Memory B cell (primary cell): ENCODE results near the gene TMEM231.
"Not testable (repeated sequence)": the region's sequence is repeated elsewhere in the genome, so short reads cannot be mapped to it uniquely, and the experiment has no call there.

Source experiments
- ATAC-seq: fragments of 150-1000 bp; cut with Tn5 transposase; 2 replicates; pipeline ENCODE4 v1.10.0; 2021; ENCODE audit warnings: low read depth, mild to moderate bottlenecking, moderate library complexity
- DNase-seq, 2 donors: peaks; one replicate each; pipeline ENCODE4 v3.0.0; 2022; ENCODE audit warnings: low spot score in 2 of 2
- H3K27ac Mint-ChIP-seq: one replicate; pipeline ENCODE4 v1.8.0; 2022; ENCODE audit warnings: mild to moderate bottlenecking, moderate library complexity, mixed read lengths
- H3K27me3 Mint-ChIP-seq: one replicate; pipeline ENCODE4 v1.8.0; 2022; ENCODE audit warnings: mixed read lengths
- H3K36me3 Mint-ChIP-seq: one replicate; pipeline ENCODE4 v1.8.0; 2022; ENCODE audit warnings: mild to moderate bottlenecking, mixed read lengths
- H3K4me1 Mint-ChIP-seq: one replicate; pipeline ENCODE4 v1.8.0; 2022; ENCODE audit warnings: mixed read lengths
- H3K4me3 Mint-ChIP-seq: one replicate; pipeline ENCODE4 v1.8.0; 2022; ENCODE audit warnings: mild to moderate bottlenecking, moderate library complexity, mixed read lengths
- H3K9me3 Mint-ChIP-seq: one replicate; pipeline ENCODE4 v1.8.0; 2022; ENCODE audit warnings: mixed read lengths

The TMEM231 gene

GRCh38 chr16:75555213-75555706 lies 792 bp downstream of the TMEM231 start:
- H3K9me3 Mint-ChIP-seq, result no peaks in the 10 kb centered on the region
- H3K27me3 Mint-ChIP-seq, result no peaks in the 10 kb centered on the region
- DNase-seq, result no peak
- no peak for ATAC-seq
- H3K36me3 Mint-ChIP-seq, result no peaks in the 10 kb centered on the region
- H3K4me1 Mint-ChIP-seq, result peaks cover 6% of the 10 kb centered on the region
- H3K4me3 Mint-ChIP-seq, result peak overlapping the region; percentile 97
- H3K27ac Mint-ChIP-seq, result peak overlapping the region; percentile 96

GRCh38 chr16:75552951-75553350 lies 3.1 kb downstream of the TMEM231 start:
- Mint-ChIP-seq H3K9me3 (no peaks in the 10 kb centered on the region), H3K27me3 (no peaks in the 10 kb centered on the region), H3K4me1 (peaks cover 9% of the 10 kb centered on the region), H3K4me3 (no peak overlapping the region), H3K27ac (no peak overlapping the region), H3K36me3 (no peaks in the 10 kb centered on the region)
- no peak for ATAC-seq
- no peak for DNase-seq

- Mint-ChIP-seq H3K27ac (no peak overlapping the region), H3K4me3 (no peak overlapping the region), H3K27me3 (no peaks in the 10 kb centered on the region), H3K36me3 (no peaks in the 10 kb centered on the region), H3K9me3 (no peaks in the 10 kb centered on the region), H3K4me1 (peaks cover 3% of the 10 kb centered on the region)
- DNase-seq (peak; percentile 19 to 38), ATAC-seq (peak; percentile 91)
Measured at GRCh38 chr16:75550211-75550662, 5.8 kb downstream of the TMEM231 start.

GRCh38 chr16:75548456-75548855 lies 7.6 kb downstream of the TMEM231 start:
- H3K4me3 Mint-ChIP-seq, H3K4me1 Mint-ChIP-seq, H3K36me3 Mint-ChIP-seq, H3K9me3 Mint-ChIP-seq, DNase-seq, ATAC-seq, H3K27ac Mint-ChIP-seq, H3K27me3 Mint-ChIP-seq: not testable (repeated sequence)

- Mint-ChIP-seq H3K27ac (no peak overlapping the region), H3K27me3 (no peaks in the 10 kb centered on the region), H3K4me1 (peaks cover 3% of the 10 kb centered on the region), H3K36me3 (no peaks in the 10 kb centered on the region), H3K4me3 (no peak overlapping the region), H3K9me3 (no peaks in the 10 kb centered on the region)
- no peak for ATAC-seq
- no peak for DNase-seq
Measured at GRCh38 chr16:75546293-75546692, 9.8 kb downstream of the TMEM231 start.

GRCh38 chr16:75545879-75546278 lies 10.2 kb downstream of the TMEM231 start:
- not testable (repeated sequence) for H3K36me3 Mint-ChIP-seq, H3K27ac Mint-ChIP-seq, ATAC-seq, H3K4me3 Mint-ChIP-seq, H3K9me3 Mint-ChIP-seq, H3K4me1 Mint-ChIP-seq, DNase-seq, H3K27me3 Mint-ChIP-seq

GRCh38 chr16:75542462-75542861 lies 13.6 kb downstream of the TMEM231 start:
- not testable (repeated sequence) for H3K4me1 Mint-ChIP-seq, H3K27me3 Mint-ChIP-seq, H3K36me3 Mint-ChIP-seq, H3K27ac Mint-ChIP-seq, H3K9me3 Mint-ChIP-seq, DNase-seq, H3K4me3 Mint-ChIP-seq, ATAC-seq

GRCh38 chr16:75541236-75541635 lies 14.8 kb downstream of the TMEM231 start:
- Mint-ChIP-seq H3K27me3 (no peaks in the 10 kb centered on the region), H3K36me3 (no peaks in the 10 kb centered on the region), H3K4me1 (no peaks in the 10 kb centered on the region), H3K4me3 (no peak overlapping the region), H3K9me3 (no peaks in the 10 kb centered on the region), H3K27ac (no peak overlapping the region)
- DNase-seq (no peak), ATAC-seq (no peak)

GRCh38 chr16:75538882-75539565 lies 17.0 kb downstream of the TMEM231 start:
- H3K27ac Mint-ChIP-seq, H3K36me3 Mint-ChIP-seq, H3K4me3 Mint-ChIP-seq, H3K27me3 Mint-ChIP-seq, ATAC-seq, H3K9me3 Mint-ChIP-seq, DNase-seq, H3K4me1 Mint-ChIP-seq: not testable (repeated sequence)

GRCh38 chr16:75537776-75538175 lies 18.3 kb downstream of the TMEM231 start:
- H3K27ac Mint-ChIP-seq, result no peak overlapping the region
- H3K27me3 Mint-ChIP-seq, result no peaks in the 10 kb centered on the region
- no peaks in the 10 kb centered on the region for H3K36me3 Mint-ChIP-seq
- H3K4me1 Mint-ChIP-seq, result no peaks in the 10 kb centered on the region
- H3K9me3 Mint-ChIP-seq, result no peaks in the 10 kb centered on the region
- DNase-seq, result no peak
- no peak for ATAC-seq
- no peak overlapping the region for H3K4me3 Mint-ChIP-seq

GRCh38 chr16:75535901-75536300 lies 20.2 kb downstream of the TMEM231 start, which contains the start of gene CHST5:
TSS of gene CHST5 (minus strand) at chr16:75536108. CDS start at chr16:75530384, 5,724 bp downstream.
- Mint-ChIP-seq H3K36me3 (no peaks in the 10 kb centered on the region), H3K27ac (no peak within 1 kb of the TSS), H3K27me3 (peaks cover 3% of the 10 kb centered on the region), H3K9me3 (no peaks in the 10 kb centered on the region), H3K4me1 (no peaks in the 10 kb centered on the region), H3K4me3 (no peak within 1 kb of the TSS)
- DNase-seq (no peak), ATAC-seq (no peak)

- Mint-ChIP-seq H3K27ac (no peak overlapping the region), H3K4me3 (no peak overlapping the region), H3K36me3 (no peaks in the 10 kb centered on the region), H3K27me3 (peaks cover 3% of the 10 kb centered on the region), H3K4me1 (no peaks in the 10 kb centered on the region), H3K9me3 (no peaks in the 10 kb centered on the region)
- no peak for DNase-seq
- ATAC-seq, result no peak
Measured at GRCh38 chr16:75535211-75535843, 20.7 kb downstream of the TMEM231 start.

GRCh38 chr16:75534560-75535205 lies 21.4 kb downstream of the TMEM231 start:
- H3K27ac Mint-ChIP-seq, result no peak overlapping the region
- no peaks in the 10 kb centered on the region for H3K4me1 Mint-ChIP-seq
- H3K9me3 Mint-ChIP-seq, result no peaks in the 10 kb centered on the region
- ATAC-seq, result no peak
- no peaks in the 10 kb centered on the region for H3K36me3 Mint-ChIP-seq
- peaks cover 3% of the 10 kb centered on the region for H3K27me3 Mint-ChIP-seq
- no peak for DNase-seq
- no peak overlapping the region for H3K4me3 Mint-ChIP-seq

- Mint-ChIP-seq H3K27ac (no peak overlapping the region), H3K4me3 (no peak overlapping the region), H3K9me3 (no peaks in the 10 kb centered on the region), H3K27me3 (peaks cover 3% of the 10 kb centered on the region), H3K36me3 (no peaks in the 10 kb centered on the region), H3K4me1 (no peaks in the 10 kb centered on the region)
- DNase-seq (no peak), ATAC-seq (no peak)
Measured at GRCh38 chr16:75532791-75533190, 23.3 kb downstream of the TMEM231 start.
